A673 (cell line): ENCODE measurements around the gene TMED1.

ENCODE experiments used
- EZH2 ChIP-seq: fragments of 200-600 bp; sonication (generic); IDR thresholded peaks from 2 replicates; pipeline ENCODE4 v1.6.1; 2017; ENCODE audit warnings: borderline replicate concordance, low read depth, mild to moderate bottlenecking, mixed read lengths, antibody characterized with exemption, low read length; ENCODE audit not compliant: poor library complexity, severe bottlenecking
- TF ChIP-seq, protein P1 (sequence below): fragments of 300-800, 200-600 bp; sonication (generic); conservative IDR thresholded peaks from 2 replicates; pipeline ENCODE4 v1.5.1; 2017; ENCODE audit warnings: low read depth, mild to moderate bottlenecking, antibody characterized with exemption, low read length, moderate library complexity, mixed read lengths

DNA sequence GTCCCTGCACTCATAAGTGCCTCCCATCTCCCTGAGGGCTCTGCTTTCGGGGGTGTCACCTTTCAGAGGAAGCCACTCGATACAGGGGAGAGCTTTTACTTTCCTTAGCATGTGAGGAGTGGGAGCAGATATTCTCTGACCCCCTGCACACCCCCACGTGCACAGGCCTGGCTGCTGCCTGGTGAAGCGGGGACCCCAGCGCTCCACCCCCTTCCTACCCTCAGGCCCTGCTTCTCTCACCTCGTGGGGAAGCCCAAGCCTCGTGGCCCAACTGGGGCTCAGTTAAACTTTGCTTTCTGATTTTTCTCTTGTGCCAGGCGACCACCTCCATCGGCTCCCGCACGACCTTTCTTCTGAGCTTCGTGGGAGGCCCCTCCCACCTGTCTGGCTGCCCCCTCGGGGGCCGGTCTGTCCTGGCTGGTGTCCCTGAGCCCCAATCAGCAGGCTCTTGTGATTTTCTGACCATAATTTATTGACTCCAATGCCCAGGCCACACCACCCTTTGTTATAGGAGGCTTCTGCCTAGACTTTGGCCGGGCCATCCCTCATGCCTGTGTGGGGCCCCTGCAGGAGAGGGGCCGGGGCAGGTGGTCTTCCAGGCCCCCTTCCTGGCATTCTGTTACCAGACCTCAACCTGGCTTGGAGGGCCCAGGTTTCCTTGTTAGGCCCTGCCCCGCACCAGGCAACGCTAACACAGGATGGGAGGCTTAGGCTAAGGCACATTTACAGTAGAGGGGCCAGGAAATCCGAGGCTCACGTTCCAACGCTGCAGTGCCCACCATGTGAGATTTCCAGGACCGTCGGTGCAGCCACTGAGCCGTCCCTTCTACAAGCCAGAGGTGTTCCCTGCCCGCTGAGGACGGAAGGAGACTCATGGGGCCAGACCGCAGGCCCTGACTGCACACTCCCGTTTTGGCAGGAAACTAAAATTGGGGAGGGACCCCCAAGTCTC lies 3.7 kb downstream of the TMED1 start:
- TF ChIP-seq EZH2, result no peak
- TF ChIP-seq, protein P1, sequence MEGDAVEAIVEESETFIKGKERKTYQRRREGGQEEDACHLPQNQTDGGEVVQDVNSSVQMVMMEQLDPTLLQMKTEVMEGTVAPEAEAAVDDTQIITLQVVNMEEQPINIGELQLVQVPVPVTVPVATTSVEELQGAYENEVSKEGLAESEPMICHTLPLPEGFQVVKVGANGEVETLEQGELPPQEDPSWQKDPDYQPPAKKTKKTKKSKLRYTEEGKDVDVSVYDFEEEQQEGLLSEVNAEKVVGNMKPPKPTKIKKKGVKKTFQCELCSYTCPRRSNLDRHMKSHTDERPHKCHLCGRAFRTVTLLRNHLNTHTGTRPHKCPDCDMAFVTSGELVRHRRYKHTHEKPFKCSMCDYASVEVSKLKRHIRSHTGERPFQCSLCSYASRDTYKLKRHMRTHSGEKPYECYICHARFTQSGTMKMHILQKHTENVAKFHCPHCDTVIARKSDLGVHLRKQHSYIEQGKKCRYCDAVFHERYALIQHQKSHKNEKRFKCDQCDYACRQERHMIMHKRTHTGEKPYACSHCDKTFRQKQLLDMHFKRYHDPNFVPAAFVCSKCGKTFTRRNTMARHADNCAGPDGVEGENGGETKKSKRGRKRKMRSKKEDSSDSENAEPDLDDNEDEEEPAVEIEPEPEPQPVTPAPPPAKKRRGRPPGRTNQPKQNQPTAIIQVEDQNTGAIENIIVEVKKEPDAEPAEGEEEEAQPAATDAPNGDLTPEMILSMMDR, result no peak
